GM19452 (cell line): ENCODE results near the gene CRB2.

Source experiments
- ATAC-seq: cut with Tn5 transposase; IDR thresholded peaks from one replicate; pipeline ENCODE4 v1.9.1; 2021; ENCODE audit not compliant: unreplicated experiment

Gene CRB2

DNA sequence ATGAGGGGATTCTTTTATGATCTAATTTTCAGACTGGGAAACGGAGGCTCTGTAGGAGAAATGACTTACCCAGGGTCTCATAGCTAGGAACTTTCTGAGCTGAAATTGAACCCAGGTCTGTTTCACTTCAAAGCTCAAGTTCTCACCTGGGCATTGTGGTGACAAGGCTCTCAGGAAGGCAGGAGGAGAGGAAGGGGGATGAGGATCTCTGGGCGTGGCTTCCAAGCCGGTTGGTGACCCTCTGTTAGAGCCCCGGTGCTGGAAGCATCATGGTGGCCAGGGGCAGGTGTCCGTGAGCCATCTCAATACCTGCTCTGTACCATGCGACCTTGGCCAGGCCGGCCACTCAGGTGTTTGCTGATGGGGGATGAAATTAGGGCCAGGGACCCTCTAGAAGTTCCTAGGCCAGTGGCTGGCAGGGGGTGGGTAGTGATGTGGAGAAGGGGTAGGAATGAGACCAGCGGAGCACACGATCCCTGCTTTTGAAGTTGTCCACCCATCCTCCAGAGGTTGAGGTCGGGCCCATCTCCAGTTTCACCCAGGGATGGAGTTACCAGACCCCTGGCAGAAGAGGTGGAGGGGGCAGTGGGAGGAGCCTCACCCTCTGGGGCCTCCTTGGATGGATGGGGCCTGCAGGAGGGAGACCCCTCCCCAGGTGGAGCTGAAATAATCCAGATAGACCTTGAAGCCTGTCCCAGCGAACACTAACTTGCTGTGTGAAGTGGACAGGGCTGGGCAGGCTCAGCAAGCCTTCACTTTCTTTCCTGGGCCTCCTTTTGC is 5.9 kb downstream of the CRB2 start:
- ATAC-seq, result no peak

DNA sequence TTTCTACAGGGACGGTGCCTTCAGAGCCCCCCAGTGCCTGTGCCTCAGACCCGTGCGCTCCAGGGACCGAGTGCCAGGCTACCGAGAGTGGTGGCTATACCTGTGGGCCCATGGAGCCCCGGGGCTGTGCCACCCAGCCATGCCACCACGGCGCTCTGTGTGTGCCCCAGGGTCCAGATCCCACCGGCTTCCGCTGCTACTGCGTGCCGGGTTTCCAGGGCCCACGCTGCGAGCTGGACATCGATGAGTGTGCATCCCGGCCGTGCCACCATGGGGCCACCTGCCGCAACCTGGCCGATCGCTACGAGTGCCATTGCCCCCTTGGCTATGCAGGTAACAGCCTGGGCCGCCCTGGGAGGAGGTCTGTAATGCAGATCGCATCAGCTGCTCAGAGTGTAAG is 6.9 kb downstream of the CRB2 start:
- no peak for ATAC-seq

DNA sequence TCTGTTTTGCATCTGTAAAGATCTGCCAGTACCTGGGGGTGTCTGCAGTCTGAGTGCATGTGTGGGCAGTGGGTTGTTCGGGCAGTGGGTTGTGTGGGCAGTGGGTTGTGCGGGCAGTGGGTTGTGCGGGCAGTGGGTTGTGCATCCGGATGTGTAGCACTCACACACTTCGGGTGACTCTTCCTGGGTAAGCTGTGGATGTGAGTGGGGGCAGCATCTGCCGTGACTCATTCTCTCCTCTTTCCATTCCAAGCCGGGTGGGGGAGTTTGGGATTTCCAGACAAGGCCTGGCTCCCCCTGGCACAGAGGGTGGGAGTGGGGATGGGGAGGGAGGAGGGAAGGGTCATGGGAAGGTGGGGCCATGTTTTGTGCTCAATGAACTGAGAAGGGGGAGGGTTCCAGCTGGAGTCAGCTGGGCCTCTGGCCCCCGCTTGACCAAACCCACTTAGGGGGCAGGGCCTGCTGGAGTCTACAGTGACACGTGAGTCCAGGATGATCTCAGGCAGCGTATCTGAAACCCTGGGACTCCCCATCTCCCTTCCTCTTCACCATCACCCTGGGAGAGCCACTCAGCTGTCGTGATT is 8.3 kb downstream of the CRB2 start:
- ATAC-seq, result no peak

DNA sequence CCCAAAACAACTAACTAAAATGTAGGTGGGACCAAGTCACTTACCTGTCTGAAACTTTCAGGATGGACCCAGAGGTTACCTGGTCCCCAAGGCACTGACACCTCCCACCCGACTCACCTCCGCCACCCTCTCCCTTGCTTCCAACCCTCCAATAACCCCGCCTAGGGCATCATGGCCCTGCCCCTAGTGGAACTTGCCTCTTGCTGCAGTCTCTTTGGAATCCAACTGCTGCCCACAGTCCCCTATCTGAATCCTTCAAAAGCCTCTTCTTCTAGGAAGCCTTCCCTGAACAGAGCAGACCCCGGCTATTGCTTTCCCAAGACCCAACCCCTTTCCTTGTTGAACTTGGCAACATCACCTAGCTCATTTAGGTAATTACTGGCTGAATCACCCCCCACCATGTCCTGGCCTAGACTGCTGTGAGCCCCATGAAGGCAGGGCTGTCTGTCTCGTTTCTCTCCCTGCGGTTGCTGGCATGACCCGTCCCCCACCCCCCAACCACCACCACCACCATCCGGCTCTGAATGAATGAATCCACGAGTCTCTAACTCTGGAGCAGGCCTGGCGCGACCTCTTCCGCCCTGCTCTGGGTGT is 9.4 kb downstream of the CRB2 start:
- no peak for ATAC-seq

DNA sequence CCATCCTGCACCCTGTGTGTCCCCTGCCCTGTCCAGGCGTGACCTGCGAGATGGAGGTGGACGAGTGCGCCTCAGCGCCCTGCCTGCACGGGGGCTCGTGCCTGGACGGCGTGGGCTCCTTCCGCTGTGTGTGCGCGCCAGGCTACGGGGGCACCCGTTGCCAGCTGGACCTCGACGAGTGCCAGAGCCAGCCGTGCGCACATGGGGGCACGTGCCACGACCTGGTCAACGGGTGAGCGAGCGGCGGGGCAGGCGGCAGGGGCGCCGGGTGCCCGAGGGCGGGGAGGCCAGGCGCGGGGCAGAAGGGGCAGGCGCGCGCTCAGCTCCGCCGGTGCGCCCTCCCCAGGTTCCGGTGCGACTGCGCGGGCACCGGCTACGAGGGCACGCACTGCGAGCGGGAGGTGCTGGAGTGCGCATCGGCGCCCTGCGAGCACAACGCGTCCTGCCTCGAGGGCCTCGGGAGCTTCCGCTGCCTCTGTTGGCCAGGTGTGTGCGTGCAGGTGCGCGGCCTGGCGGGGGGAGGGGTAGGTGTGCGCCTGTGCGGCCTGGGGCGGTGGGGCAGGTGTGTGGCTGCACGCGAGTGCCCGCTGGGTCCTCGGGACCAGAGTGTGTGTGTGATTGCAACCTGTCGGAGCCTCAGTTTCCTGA is 10.0 kb downstream of the CRB2 start:
- ATAC-seq, result no peak

DNA sequence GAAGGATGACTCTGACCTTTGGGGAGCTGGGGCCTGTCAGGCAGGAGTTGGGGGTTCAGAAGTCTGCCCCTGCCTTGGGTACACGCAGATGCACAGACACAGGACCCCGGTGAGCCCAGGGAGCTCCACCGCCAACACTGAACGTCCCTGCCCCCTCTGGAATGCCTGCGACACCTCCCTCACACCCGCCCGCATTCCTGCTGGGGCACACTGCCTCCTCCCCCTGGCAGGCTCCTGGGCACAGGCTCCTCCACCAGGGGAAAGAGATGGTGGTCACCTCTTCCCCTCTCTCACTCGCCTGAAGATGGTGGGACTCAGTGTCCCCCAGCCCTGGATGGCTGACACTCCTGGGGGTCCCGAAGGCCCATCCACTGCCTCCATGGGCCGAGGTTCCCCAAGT is 12.0 kb downstream of the CRB2 start:
- ATAC-seq, result no peak

DNA sequence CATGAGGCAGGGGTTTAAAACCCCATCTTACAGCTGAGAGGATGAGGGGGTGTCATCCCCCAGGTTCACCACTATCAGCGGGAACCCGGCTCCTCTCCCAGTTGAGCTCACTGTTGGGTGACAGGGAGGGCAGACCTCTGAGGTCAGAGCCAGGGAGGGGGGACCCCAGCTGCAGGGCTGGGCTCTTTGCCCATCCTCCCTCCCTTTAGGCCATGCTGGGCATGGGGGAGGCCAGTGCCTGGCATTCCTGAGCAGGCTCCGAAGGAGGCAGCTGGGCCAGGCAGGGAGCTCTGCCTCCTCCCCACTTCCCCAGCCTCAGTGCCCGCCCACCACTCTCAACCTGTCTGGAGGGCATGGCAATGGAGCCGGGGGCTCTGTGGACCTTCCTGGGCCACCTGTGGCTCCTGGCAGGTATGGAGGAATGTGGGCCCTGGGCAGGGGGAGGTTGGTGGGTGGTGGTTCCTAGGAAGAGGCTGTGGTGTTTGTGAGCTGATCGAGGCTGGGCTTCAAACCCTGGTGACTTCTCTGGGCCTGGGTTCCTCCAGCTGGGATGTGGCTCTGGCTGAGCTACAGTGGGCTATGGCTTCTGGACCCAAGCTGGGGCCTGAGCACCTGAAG is 12.6 kb downstream of the CRB2 start:
- ATAC-seq, result no peak

DNA sequence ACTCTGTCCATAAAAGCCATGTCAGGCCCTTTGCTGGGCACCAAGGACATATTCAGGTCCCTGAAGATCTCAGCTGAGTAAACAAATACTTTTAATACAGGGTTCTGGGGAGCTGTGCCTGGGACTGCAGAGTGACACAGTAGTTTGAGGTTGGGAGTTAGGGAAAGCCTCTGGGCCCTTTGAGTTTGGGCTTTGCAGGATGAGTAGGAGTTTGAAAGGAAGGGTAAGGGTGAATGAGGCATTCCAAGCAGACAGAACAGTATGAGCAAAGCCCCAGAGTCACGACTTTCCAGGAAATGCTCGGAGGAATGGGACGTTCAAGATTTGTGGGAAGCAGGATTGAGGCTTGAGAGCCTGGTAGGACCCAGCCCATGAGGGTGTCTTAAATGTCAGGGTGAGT is 13.3 kb downstream of the CRB2 start:
- no peak for ATAC-seq

DNA sequence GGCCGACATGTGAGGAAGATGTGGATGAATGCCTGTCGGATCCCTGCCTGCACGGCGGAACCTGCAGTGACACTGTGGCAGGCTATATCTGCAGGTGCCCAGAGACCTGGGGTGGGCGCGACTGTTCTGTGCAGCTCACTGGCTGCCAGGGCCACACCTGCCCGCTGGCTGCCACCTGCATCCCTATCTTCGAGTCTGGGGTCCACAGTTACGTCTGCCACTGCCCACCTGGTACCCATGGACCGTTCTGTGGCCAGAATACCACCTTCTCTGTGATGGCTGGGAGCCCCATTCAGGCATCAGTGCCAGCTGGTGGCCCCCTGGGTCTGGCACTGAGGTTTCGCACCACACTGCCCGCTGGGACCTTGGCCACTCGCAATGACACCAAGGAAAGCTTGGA is 14.1 kb downstream of the CRB2 start:
- ATAC-seq, result no peak

DNA sequence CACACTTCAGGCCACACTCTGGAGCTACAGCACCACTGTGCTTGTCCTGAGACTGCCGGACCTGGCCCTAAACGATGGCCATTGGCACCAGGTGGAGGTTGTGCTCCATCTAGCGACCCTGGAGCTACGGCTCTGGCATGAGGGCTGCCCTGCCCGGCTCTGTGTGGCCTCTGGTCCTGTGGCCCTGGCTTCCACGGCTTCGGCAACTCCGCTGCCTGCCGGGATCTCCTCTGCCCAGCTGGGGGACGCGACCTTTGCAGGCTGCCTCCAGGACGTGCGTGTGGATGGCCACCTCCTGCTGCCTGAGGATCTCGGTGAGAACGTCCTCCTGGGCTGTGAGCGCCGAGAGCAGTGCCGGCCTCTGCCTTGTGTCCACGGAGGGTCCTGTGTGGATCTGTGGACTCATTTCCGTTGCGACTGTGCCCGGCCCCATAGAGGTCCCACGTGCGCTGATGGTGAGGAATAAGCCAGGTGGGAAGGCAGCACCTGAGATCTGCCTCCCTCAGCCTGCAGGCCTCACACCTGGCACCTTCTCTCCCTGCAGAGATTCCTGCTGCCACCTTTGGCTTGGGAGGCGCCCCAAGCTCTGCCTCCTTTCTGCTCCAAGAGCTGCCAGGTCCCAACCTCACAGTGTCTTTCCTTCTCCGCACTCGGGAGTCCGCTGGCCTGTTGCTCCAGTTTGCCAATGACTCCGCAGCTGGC is 14.7 kb downstream of the CRB2 start:
- no peak for ATAC-seq

DNA sequence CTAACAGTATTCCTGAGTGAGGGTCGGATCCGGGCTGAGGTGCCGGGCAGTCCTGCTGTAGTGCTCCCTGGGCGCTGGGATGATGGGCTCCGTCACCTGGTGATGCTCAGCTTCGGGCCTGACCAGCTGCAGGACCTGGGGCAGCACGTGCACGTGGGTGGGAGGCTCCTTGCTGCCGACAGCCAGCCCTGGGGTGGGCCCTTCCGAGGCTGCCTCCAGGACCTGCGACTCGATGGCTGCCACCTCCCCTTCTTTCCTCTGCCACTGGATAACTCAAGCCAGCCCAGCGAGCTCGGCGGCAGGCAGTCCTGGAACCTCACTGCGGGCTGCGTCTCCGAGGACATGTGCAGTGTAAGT is 15.2 kb downstream of the CRB2 start:
- no peak for ATAC-seq

DNA sequence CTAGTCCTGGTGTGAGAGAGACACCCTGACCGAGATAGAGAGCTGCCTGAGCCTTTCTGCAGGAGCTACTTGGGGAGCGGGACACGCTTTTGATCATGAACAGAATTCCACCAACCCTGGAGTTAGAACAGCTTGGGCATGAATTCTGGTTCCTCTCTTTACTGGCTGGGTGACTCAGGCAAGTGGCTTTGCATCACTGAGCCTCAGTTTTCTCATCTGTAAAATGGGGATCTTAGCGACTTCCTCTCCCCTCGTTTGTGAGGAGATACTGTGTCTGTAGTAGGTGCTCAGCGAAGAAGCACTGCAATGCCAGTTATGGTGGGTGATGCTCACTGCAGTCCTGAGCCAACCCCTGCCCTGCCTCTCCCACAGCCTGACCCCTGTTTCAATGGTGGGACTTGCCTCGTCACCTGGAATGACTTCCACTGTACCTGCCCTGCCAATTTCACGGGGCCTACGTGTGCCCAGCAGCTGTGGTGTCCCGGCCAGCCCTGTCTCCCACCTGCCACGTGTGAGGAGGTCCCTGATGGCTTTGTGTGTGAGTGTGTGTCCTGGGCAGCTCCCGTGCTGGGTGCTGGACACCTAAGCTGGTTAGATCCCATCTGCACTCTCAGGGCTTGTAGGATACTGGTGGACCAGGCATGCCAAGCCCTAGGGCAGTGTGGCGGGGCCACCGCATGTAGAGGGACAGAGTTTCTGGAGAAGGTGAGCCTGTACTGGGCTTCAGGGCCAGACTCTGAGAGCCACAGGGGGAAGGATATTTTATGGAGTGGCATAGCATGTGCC is 16.0 kb downstream of the CRB2 start:
- ATAC-seq, result no peak

DNA sequence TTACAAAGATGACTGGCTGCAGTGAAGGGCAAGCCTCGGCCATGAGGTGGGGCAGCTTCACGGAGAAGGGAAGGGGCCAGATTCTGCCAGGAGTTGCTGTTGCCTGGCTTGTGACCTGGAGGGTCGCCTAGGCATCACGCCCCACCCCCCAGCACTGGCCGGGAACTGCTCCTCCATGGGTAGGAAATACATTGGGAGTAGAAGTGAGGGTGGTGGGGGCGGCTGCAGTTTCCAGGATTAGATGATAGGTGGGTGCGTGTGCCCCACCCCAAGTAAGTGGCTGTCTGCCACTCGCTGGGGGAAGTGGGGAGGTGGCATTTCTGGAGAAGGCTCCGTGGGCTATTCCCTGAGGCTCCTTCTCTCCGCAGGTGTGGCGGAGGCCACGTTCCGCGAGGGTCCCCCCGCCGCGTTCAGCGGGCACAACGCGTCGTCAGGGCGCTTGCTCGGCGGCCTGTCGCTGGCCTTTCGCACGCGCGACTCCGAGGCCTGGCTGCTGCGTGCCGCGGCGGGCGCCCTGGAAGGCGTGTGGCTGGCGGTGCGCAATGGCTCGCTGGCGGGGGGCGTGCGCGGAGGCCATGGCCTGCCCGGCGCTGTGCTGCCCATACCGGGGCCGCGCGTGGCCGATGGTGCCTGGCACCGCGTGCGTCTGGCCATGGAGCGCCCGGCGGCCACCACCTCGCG is 16.9 kb downstream of the CRB2 start:
- no peak for ATAC-seq

DNA sequence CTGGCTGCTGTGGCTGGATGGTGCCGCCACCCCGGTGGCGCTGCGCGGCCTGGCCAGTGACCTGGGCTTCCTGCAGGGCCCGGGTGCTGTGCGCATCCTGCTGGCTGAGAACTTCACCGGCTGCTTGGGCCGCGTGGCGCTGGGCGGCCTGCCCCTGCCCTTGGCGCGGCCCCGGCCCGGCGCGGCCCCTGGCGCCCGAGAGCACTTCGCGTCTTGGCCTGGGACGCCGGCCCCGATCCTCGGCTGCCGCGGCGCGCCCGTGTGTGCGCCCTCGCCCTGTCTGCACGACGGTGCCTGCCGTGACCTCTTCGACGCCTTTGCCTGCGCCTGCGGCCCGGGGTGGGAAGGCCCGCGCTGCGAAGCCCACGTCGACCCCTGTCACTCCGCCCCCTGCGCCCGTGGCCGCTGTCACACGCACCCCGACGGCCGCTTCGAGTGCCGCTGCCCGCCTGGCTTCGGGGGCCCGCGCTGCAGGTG is 17.5 kb downstream of the CRB2 start:
- ATAC-seq, result no peak

DNA sequence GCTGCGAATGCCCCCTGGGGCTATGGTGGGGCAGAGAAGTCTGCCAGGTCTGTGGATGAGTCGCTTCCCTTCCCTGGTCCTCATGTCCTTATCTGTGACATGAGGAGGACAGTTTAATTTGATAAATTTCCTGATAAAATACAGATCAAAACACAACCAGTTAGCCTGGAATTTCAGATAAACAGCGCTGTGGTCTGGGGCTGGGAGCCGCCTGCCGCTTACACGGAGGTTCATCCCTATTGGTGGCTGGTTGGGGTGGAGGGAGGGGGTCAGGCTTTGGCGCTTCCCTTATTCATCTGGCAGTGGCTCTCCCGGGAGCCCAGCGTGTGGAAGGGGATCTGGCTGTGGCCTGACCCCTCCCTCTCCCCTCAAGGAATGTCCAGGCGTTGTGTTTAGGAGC is 17.9 kb downstream of the CRB2 start:
- ATAC-seq, result no peak

DNA sequence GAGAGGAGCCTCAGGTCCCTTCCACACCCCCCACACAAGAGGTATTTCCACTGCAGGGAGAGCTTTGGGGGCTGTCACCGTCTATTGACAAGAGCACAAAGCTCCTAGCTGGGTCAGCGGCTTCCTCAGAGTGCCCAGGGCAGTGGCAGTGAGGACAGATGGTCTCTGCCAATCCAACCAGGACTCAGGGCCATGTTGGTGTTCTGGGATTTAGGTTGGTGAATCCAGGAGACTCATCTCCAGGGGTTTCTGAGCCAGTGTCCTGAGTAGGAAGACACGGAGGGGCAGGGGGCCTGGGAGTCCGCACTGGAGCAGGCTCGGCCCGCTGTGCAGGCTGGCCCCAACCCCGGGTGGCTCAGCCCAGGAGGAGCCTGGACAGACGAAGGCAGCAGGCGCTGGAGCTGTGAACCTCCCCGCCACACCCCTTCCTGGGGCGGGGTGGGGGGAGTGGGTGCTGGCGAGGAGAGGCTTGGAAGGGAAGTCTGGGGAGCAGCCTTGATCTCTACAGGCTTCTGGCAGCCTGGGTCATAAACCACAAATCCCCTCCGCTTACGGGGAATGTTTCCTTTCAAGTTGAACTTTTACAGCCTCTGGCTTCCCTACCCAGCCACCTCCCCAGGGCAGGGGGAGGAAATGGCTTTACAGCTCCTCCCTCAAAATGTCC is 19.6 kb downstream of the CRB2 start:
- ATAC-seq, result no peak

DNA sequence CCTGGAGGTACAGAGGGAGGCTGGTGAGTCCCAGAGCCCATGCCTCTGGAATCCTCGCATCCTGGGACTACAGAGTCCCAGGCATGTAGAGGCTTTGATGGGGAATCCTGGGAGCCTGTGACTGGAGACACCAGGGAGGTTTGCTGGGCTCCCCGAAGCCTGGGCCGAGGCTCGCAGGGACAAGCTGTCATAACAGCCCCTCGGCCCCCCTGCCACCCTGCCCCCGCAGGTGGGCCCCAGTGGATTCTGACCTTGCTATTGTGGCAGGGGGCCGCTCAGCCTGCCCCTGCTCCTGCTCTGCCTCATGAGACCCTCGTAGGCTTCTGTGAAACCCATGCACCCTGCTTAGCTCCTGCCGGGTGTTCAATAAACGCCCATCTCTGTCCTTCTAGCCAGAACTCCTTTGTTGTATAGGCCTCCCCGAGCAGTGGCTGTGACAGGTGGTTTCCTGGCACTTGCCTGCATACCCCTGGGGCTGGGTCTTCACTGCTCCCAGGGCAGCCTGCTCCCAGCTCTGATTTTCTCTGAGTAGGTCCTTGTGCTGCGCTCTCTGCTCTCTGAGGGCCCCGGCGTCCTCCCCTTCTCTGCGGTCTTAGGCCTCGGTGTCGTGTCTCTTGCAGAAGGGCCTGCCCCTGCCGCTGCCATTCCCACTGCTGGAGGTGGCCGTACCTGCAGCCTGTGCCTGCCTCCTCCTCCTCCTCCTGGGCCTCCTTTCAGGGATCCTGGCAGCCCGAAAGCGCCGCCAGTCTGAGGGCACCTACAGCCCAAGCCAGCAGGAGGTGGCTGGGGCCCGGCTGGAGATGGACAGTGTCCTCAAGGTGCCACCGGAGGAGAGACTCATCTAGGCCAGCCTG is 20.4 kb downstream of the CRB2 start:
- no peak for ATAC-seq
